Fibroblast of lung (primary cell): ENCODE measurements around the gene PDE2A. TPM values are rescaled to one million over a fixed set of nuclear protein-coding genes. Genes with fewer than 3 reads are reported as not detected.

Source experiments
- DNase-seq, 2 donors: peaks; one replicate each; pipeline versions ENCODE4 v3.0.0 to v3.0.0-alpha.2; 2010; ENCODE audit warnings: low read depth in 2 of 2
- H2AFZ ChIP-seq: 2 replicates; pipeline ENCODE4 v1.5.1; 2012; ENCODE audit warnings: low read length, control low read depth, inconsistent platforms
- H3K27ac ChIP-seq: 2 replicates; pipeline ENCODE4 v1.5.1; 2011; ENCODE audit warnings: low read length, control low read depth; ENCODE audit not compliant: insufficient read depth
- H3K27me3 ChIP-seq: 2 replicates; pipeline ENCODE4 v1.5.1; 2011; ENCODE audit warnings: mild to moderate bottlenecking, low read length; ENCODE audit not compliant: control insufficient read depth, insufficient read depth
- H3K36me3 ChIP-seq: 2 replicates; pipeline ENCODE4 v1.5.1; 2011; ENCODE audit warnings: low read length; ENCODE audit not compliant: control insufficient read depth, insufficient read depth
- H3K4me1 ChIP-seq: 2 replicates; pipeline ENCODE4 v1.5.1; 2011; ENCODE audit warnings: low read length; ENCODE audit not compliant: control insufficient read depth, insufficient read depth; ENCODE audit errors: extremely low read depth
- H3K4me2 ChIP-seq: 2 replicates; pipeline ENCODE4 v1.5.1; 2011; ENCODE audit warnings: low read length, control low read depth; ENCODE audit not compliant: insufficient read depth; ENCODE audit errors: extremely low read depth
- H3K4me3 ChIP-seq, 4 experiments: fragments of 200-600 bp in 1 of 4; sonication (generic) in 1 of 4; replicated peaks in 1 of 4; 2 replicates each; pipeline ENCODE4 v1.5.1; 2011 to 2016; ENCODE audit warnings: low read length in 4 of 4, low read depth in 3 of 4, mild to moderate bottlenecking in 3 of 4, control low read depth in 2 of 4, inconsistent platforms in 1 of 4, mixed read lengths in 1 of 4; ENCODE audit not compliant: insufficient read depth in 1 of 4; ENCODE audit errors: control extremely low read depth in 1 of 4
- H3K79me2 ChIP-seq: 2 replicates; pipeline ENCODE4 v1.5.1; 2012; ENCODE audit warnings: mild to moderate bottlenecking, low read length, inconsistent platforms; ENCODE audit not compliant: control insufficient read depth, insufficient read depth
- H3K9ac ChIP-seq: 2 replicates; pipeline ENCODE4 v1.5.1; 2011; ENCODE audit warnings: mild to moderate bottlenecking, low read length, control low read depth; ENCODE audit not compliant: insufficient read depth
- H3K9me3 ChIP-seq: 2 replicates; pipeline ENCODE4 v1.5.1; 2012; ENCODE audit warnings: low read depth, low read length; ENCODE audit not compliant: control insufficient read depth, insufficient read depth
- H4K20me1 ChIP-seq: 2 replicates; pipeline ENCODE4 v1.5.1; 2011; ENCODE audit warnings: low read length; ENCODE audit not compliant: control insufficient read depth, insufficient read depth; ENCODE audit errors: extremely low read depth
- EZH2 ChIP-seq: IDR thresholded peaks from 2 replicates; pipeline ENCODE4 v1.5.1; 2012; ENCODE audit warnings: low read length, control low read depth, mild to moderate bottlenecking; ENCODE audit errors: missing control alignments
- polyA plus RNA-seq, 2 donors: library from polyadenylated mRNA; depleted of rRNA in 1 of 2; stranded (reverse) in 1 of 2; unstranded in 1 of 2; fragments of >200 nt; gene quantifications; 2 replicates each; pipeline ENCODE4 v1.2.1, GENCODE V29; 2011 to 2012; ENCODE audit warnings: missing spikeins in 1 of 2
- total RNA-seq: library from RNA; depleted of rRNA; stranded (reverse); fragments of >200 nt; gene quantifications from 2 replicates; pipeline ENCODE4 v1.2.1, GENCODE V29; 2014
- TF ChIP-seq, protein P1 (sequence below), 2 donors: IDR thresholded peaks in 1 of 2; conservative IDR thresholded peaks in 1 of 2; 1 replicate in 1 of 2; 2 replicates in 1 of 2; pipeline ENCODE4 v1.5.1; 2011 to 2012; ENCODE audit warnings: low read length in 2 of 2, control low read depth in 1 of 2, inconsistent platforms in 1 of 2, low read depth in 1 of 2, mild to moderate bottlenecking in 1 of 2

The PDE2A gene
- total and polyA plus RNA-seq, 2 donors (not counting 1 experiment from before 2014, with no cell fraction given) = 0.50 to 2.6 TPM

GRCh38 chr11:72548463-72548862 is 125.8 kb downstream of the PDE2A start:
- Histone ChIP-seq H3K79me2 (no peaks in the 10 kb centered on the region), H3K4me1 (no peaks in the 10 kb centered on the region), H4K20me1 (no peaks in the 10 kb centered on the region), H3K4me3 (no peak overlapping the region), H3K27ac (no peak overlapping the region), H3K4me2 (no peak overlapping the region), H2AFZ (no peak overlapping the region), H3K27me3 (peaks cover 27% of the 10 kb centered on the region), H3K36me3 (no peaks in the 10 kb centered on the region), H3K9ac (no peak overlapping the region), H3K9me3 (no peaks in the 10 kb centered on the region)
- TF ChIP-seq, protein P1, sequence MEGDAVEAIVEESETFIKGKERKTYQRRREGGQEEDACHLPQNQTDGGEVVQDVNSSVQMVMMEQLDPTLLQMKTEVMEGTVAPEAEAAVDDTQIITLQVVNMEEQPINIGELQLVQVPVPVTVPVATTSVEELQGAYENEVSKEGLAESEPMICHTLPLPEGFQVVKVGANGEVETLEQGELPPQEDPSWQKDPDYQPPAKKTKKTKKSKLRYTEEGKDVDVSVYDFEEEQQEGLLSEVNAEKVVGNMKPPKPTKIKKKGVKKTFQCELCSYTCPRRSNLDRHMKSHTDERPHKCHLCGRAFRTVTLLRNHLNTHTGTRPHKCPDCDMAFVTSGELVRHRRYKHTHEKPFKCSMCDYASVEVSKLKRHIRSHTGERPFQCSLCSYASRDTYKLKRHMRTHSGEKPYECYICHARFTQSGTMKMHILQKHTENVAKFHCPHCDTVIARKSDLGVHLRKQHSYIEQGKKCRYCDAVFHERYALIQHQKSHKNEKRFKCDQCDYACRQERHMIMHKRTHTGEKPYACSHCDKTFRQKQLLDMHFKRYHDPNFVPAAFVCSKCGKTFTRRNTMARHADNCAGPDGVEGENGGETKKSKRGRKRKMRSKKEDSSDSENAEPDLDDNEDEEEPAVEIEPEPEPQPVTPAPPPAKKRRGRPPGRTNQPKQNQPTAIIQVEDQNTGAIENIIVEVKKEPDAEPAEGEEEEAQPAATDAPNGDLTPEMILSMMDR (conservative IDR thresholded peaks at IDR 0.05 in 1 of 2, IDR thresholded peaks at IDR 0.05 in 1 of 2; ENCODE audit: low read depth in 1 of 2, low read length in 2 of 2) = no peak
- no peak for TF ChIP-seq EZH2
- no peak for DNase-seq

GRCh38 chr11:72546866-72547265 is 127.4 kb downstream of the PDE2A start:
- Histone ChIP-seq H3K4me3 (no peak overlapping the region), H3K79me2 (no peaks in the 10 kb centered on the region), H3K36me3 (no peaks in the 10 kb centered on the region), H3K27me3 (peaks cover 25% of the 10 kb centered on the region), H4K20me1 (no peaks in the 10 kb centered on the region), H3K4me1 (no peaks in the 10 kb centered on the region), H3K4me2 (no peak overlapping the region), H3K9ac (no peak overlapping the region), H2AFZ (no peak overlapping the region), H3K9me3 (no peaks in the 10 kb centered on the region), H3K27ac (no peak overlapping the region)
- TF ChIP-seq EZH2 = no peak
- TF ChIP-seq, protein P1 (conservative IDR thresholded peaks at IDR 0.05 in 1 of 2, IDR thresholded peaks at IDR 0.05 in 1 of 2; ENCODE audit: low read depth in 1 of 2, low read length in 2 of 2) = no peak
- DNase-seq = no peak

DNA sequence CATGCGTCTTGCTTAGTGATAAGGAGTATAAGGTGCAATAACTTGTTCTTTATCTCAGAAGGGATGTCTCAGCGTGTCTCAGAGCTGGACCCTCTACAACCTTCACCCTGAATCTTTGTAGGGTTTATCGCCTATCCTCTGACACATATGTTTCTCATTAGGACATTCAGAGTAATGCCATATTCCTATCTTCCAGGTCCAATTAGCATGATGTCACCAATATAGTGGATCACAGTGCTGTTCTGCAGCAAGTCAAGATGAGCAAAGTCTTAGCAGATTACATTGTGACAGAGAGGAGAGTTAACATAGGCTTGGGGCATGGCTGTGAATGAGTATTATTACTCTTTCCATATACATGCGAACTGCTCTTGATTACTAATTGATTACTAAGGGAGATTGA is 129.6 kb downstream of the PDE2A start:
- no peak overlapping the region for H2AFZ ChIP-seq
- no peak overlapping the region for H3K4me2 ChIP-seq
- no peak overlapping the region for H3K27ac ChIP-seq
- peaks cover 38% of the 10 kb centered on the region for H3K27me3 ChIP-seq
- no peak overlapping the region for H3K4me3 ChIP-seq
- H3K9me3 ChIP-seq = no peaks in the 10 kb centered on the region
- no peaks in the 10 kb centered on the region for H3K4me1 ChIP-seq
- no peak for DNase-seq
- no peaks in the 10 kb centered on the region for H3K36me3 ChIP-seq
- no peak for TF ChIP-seq EZH2
- TF ChIP-seq, protein P1 (conservative IDR thresholded peaks at IDR 0.05 in 1 of 2, IDR thresholded peaks at IDR 0.05 in 1 of 2; ENCODE audit: low read depth in 1 of 2, low read length in 2 of 2) = no peak
- H3K79me2 ChIP-seq = no peaks in the 10 kb centered on the region
- H3K9ac ChIP-seq = no peak overlapping the region
- no peaks in the 10 kb centered on the region for H4K20me1 ChIP-seq
